Left kidney (tissue), 8 donors: Measurements from ENCODE around the gene UNK. TPM values are rescaled to one million over a fixed set of nuclear protein-coding genes. Genes with fewer than 3 reads are reported as not detected.

Experiments
- DNase-seq: peaks from one replicate; pipeline ENCODE4 v3.0.0-alpha.2; 2013
- long read RNA-seq, 8 donors: transcript quantifications; one replicate each; lab custom pipeline, GENCODE V29; 2026
- polyA plus RNA-seq: library from polyadenylated mRNA; unstranded; fragments of 120-200 nt; gene quantifications from one replicate; pipeline ENCODE4 v1.2.1, GENCODE V29; 2013; ENCODE audit not compliant: insufficient read length

The UNK gene, protein sequence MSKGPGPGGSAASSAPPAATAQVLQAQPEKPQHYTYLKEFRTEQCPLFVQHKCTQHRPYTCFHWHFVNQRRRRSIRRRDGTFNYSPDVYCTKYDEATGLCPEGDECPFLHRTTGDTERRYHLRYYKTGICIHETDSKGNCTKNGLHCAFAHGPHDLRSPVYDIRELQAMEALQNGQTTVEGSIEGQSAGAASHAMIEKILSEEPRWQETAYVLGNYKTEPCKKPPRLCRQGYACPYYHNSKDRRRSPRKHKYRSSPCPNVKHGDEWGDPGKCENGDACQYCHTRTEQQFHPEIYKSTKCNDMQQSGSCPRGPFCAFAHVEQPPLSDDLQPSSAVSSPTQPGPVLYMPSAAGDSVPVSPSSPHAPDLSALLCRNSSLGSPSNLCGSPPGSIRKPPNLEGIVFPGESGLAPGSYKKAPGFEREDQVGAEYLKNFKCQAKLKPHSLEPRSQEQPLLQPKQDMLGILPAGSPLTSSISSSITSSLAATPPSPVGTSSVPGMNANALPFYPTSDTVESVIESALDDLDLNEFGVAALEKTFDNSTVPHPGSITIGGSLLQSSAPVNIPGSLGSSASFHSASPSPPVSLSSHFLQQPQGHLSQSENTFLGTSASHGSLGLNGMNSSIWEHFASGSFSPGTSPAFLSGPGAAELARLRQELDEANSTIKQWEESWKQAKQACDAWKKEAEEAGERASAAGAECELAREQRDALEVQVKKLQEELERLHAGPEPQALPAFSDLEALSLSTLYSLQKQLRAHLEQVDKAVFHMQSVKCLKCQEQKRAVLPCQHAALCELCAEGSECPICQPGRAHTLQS
- polyA plus RNA-seq, result 50.3 TPM
- long read RNA-seq, donor 1, partial matches to known transcripts, result 5 of 9 reads
- long read RNA-seq, donor 1, other reads (novel, unspliced or antisense), result 0 of 9 reads
- long read RNA-seq, donor 2, partial matches to known transcripts, result 6 of 8 reads
- long read RNA-seq, donor 2, other reads (novel, unspliced or antisense), result 0 of 8 reads
- long read RNA-seq, donor 3, partial matches to known transcripts, result 6 of 8 reads
- long read RNA-seq, donor 3, other reads (novel, unspliced or antisense), result 0 of 8 reads
- long read RNA-seq, donor 4, partial matches to known transcripts, result 21 of 21 reads
- long read RNA-seq, donor 4, other reads (novel, unspliced or antisense), result 0 of 21 reads
- long read RNA-seq, donor 5, transcript UNK-202 (4 exons, 1,312 nt), result major isoform, 6 of 28 reads
- long read RNA-seq, donor 5, partial matches to known transcripts, result 21 of 28 reads
- long read RNA-seq, donor 5, other reads (novel, unspliced or antisense), result 0 of 28 reads
- long read RNA-seq, donor 6, partial matches to known transcripts, result 7 of 7 reads
- long read RNA-seq, donor 6, other reads (novel, unspliced or antisense), result 0 of 7 reads
- long read RNA-seq, donor 7, partial matches to known transcripts, result 7 of 12 reads
- long read RNA-seq, donor 7, other reads (novel, unspliced or antisense), result 0 of 12 reads
- long read RNA-seq, donor 8, partial matches to known transcripts, result 0 of 6 reads
- long read RNA-seq, donor 8, other reads (novel, unspliced or antisense), result 0 of 6 reads

DNA sequence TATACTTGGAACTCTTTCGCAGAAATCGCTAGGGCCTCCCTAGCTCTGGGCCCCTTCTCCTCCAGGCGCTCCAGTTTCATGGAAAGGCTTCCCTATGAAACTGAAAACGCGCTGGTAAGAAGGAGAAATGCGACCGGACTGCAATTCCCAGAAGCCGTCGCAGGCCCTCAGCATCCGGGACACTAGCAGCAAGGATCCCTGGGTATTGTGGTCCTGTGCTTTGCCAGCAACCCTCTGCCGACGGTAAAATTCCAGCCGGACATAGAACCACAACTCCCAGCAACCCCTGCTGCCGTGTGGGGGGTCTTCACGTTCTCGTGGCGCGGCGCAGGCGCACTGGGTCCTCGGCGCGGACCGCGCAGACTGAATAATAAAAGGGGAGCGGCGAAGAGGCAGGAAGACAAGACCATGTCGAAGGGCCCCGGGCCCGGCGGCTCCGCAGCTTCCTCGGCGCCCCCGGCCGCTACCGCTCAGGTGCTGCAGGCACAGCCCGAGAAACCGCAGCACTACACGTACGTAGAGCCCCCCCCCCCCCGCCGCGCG is at the start of gene UNK:
Gene UNK (plus strand): TSS at position 334 of the 543 bp plus-strand sequence. CDS start 75 bp downstream, at position 409.
- DNase-seq, result peak; percentile 99

DNA sequence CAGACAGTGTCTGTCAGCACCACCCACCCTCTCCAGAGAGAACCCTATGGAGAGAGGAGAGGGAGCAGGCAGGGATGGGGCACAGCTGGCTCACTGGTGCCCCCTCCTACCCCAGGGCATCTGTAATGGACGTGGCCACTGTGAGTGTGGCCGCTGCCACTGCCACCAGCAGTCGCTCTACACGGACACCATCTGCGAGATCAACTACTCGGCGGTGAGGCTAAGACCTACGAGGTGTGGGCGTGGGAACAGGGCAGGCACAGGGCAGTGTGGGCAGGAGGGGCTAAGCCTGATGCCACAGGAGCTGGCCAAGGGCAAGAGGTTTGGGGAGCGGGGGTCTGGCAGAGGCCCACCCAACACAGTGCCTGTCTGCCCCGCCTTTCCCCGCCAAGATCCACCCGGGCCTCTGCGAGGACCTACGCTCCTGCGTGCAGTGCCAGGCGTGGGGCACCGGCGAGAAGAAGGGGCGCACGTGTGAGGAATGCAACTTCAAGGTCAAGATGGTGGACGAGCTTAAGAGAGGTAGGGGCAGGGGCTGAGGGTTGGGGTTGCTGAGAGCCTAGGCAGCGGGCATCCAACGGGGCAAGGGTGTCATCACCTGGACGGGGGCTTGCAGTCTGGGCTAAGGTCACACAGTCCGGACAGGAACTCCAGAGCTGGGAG is 48.3 kb upstream of the UNK start:
- no peak for DNase-seq

DNA sequence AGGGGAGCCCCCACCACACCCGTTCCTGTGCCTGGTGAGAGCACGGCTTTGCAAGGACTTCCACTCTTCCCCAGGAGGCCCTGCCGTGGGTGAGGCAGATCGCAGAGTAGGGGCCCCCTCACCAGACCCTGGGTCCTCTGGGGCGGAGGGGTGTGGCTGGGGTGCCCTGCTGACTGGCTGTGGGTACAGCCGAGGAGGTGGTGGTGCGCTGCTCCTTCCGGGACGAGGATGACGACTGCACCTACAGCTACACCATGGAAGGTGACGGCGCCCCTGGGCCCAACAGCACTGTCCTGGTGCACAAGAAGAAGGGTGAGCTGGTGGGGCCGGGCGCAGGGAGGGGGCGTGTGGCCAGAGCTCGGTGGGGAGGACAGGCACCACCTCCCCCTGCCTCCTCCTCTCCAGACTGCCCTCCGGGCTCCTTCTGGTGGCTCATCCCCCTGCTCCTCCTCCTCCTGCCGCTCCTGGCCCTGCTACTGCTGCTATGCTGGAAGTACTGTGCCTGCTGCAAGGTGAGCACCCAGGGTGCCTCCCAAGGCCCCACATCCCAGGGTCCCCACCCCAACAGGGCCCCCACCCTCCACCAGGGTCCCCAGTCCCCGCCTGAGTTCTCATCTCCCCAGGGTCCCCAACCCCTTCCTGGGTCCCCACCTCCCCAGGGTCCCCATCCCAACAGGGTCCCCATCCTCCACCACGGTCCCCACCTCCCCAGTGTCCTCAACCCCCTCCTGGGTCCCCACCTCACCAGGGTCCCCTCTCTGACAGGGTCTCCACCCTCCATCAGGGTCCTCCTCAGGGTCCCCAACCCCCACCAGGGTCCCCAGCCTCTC is 47.3 kb upstream of the UNK start:
- DNase-seq, result no peak

DNA sequence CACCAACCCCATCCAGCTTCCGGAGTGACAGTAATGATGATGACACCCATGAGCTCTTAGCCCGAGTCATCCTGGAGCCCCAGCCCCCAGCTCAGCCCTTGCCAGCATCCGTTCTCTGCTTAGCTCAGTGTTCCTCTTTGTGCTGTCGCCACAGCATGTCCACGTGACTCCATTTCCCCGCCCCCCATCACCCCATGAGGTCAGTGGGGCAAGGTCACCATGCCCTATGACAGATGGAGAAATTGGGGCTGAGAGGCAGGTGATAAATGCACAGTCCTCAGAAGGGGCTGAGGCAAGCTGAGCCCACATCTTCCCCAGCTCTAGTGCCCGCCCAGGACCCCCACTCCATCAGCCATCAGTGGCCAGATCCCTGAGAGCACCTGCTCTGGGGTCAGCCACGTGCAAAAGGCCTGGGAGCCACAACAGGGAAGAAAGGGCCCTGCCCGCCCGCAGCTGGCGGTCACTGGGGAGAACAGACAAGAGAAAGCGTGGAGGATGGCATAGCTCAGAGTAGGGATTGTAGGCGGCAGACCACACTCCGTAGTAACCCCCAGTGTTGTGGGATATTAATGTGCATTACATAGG is 46.3 kb upstream of the UNK start:
- DNase-seq, result no peak

DNA sequence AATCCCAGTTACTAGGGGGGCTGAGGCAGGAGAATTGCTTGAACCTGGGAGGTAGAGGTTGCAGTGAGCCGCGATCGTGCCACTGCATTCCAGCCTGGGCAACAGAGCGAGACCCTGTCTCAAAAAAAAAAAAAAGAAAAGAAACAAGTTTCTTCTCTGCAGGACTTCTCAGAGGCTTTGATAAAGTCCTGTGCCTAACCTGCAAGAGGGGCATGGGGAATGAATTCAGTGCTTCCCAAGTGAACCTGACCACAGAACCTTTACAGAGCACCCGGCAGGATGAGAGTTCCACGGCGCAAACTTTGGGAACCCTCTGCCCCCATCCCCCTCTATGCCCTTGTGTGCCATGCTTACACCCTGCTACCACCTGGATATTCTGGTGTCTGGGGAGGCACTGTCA is 45.4 kb upstream of the UNK start:
- DNase-seq, result no peak

DNA sequence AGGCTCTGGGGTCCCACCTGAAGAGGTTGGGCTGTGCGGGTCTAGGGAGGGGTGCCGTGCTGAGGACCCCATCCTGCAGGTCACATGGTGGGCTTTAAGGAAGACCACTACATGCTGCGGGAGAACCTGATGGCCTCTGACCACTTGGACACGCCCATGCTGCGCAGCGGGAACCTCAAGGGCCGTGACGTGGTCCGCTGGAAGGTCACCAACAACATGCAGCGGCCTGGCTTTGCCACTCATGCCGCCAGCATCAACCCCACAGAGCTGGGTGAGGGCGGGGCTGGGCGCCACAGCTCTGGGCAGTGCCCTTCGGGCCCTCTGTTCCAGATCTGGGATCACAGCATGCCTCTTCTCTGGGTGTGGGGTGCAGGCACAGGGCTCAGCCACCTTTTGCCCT is 44.8 kb upstream of the UNK start:
- no peak for DNase-seq

DNA sequence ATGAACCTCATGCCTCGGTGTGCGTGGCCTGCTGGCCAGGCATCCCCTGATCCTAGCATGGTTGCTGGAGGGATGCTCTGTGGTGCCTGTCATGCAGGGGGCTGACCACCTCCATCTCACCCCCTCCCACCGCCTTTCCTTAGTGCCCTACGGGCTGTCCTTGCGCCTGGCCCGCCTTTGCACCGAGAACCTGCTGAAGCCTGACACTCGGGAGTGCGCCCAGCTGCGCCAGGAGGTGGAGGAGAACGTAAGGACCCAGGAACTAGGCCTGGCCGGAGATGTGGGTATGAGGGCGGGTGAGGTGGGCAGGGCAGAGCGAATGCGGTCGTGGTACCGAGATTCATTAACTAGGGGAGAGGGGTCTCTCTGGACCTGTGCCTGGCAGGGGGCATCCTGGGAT is 44.4 kb upstream of the UNK start:
- no peak for DNase-seq

DNA sequence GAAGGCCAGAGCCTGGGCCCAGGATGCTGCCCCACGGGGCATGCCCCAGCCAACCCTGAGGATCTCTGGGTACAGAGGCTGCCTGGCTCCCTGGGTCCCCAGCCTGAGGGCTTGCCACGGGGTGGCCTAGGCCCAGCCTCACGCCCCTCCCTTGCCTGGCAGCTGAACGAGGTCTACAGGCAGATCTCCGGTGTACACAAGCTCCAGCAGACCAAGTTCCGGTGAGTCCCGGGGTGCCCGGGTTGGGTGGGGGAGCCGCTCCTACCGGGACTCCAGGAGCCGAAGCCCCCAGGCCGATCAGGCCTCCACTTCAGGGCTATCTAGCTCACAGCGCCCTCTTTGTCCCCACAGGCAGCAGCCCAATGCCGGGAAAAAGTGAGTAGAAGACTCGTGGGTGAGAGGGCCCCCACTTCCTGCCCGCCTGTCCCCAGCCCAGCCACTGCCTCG is 44.0 kb upstream of the UNK start:
- DNase-seq, result no peak

DNA sequence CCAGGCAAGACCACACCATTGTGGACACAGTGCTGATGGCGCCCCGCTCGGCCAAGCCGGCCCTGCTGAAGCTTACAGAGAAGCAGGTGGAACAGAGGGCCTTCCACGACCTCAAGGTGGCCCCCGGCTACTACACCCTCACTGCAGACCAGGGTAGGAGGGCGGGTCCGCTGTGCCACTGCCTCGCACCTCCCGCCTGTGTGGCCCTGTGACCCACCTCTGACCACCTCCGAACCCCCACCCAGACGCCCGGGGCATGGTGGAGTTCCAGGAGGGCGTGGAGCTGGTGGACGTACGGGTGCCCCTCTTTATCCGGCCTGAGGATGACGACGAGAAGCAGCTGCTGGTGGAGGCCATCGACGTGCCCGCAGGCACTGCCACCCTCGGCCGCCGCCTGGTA is 42.3 kb upstream of the UNK start:
- DNase-seq, result no peak

DNA sequence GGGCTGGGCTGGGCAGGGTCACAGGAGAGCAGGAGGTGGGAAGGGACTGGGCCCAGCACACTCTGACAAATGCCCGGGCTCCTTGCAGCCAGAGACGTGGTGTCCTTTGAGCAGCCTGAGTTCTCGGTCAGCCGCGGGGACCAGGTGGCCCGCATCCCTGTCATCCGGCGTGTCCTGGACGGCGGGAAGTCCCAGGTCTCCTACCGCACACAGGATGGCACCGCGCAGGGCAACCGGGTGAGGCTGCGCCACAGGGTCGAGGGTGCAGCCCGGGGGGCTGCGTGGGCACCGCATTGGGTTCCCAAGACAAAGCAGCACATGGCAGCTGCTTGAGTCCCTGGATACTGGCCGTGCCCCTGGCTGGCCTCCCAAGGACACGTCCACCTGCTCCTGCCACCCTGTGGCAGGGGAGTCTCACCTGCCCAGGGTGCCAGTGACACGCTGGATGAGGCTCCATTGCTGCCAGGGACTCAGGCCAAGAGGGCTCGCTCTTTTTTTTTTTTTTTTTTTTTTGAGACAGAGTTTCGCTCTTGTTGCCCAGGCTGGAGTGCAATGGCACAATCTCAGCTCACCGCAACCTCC is 40.9 kb upstream of the UNK start:
- DNase-seq, result no peak

DNA sequence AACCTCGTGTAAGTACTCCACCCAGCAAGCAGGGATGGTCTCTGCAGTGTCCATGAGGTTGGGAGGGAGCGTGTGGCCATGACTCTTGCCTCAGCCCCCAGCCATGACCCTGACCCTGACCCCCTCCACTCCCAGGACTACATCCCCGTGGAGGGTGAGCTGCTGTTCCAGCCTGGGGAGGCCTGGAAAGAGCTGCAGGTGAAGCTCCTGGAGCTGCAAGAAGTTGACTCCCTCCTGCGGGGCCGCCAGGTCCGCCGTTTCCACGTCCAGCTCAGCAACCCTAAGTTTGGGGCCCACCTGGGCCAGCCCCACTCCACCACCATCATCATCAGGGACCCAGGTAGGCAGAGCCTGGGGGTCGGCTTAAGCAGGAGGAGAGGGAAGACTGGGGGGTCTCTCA is 35.9 kb upstream of the UNK start:
- DNase-seq, result no peak

DNA sequence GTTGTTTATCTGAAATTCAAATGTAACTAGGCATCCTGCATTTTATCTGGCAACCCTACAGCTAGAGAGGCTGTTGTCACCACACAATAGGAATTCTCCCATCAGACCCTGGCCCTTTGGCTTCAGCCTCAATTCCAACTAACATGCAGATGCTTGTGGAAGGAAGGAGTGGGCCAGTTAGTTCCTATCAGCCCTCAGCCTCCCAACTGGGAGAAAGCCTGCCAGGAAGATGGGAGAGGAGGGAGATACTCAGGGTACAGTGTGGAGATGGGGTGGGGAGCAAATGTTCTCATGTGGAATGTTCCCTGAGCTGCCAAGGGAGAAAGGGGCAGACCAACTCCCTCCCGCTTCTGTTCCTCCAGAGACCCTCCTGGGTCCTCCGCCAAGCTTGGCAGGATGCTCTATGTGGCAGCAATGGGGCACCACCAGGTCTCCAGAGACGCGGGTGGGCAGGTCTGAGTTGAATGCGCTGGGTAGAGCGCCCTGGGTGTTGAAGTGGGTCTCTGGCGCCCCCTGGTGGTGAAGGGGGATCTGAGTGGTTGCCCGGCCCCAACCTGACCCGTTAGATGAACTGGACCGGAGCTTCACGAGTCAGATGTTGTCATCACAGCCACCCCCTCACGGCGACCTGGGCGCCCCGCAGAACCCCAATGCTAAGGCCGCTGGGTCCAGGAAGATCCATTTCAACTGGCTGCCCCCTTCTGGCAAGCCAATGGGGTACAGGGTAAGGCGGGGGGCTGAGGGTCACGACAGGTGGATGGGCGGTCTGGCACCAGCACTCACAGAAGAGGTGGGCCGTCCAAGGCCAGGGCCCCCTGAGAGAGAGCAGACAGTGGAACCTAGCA is 34.8 kb upstream of the UNK start:
- peak; percentile 55 for DNase-seq

DNA sequence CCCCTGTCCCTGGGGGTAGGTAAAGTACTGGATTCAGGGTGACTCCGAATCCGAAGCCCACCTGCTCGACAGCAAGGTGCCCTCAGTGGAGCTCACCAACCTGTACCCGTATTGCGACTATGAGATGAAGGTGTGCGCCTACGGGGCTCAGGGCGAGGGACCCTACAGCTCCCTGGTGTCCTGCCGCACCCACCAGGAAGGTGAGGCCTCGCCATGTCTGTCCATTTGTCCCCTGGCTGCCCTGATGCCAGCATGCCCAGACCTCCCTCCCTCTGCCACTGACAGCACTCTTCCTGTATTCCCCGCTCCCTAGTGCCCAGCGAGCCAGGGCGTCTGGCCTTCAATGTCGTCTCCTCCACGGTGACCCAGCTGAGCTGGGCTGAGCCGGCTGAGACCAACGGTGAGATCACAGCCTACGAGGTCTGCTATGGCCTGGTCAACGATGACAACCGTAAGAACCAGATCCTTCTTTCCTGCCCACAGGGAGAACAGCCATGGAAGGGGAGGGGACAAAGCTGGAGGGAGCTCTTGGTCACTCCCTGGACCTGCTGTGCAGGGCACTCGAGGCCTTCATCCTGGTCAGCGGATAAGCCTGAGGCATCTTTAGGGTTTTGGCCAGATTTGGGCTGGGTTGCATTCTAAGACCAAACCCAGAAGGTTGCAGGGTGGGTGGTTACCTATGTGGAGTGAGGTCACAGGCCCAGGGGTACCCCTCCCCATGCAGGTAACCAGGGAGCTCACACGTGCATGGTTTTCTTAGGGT is 33.8 kb upstream of the UNK start:
- DNase-seq, result no peak

DNA sequence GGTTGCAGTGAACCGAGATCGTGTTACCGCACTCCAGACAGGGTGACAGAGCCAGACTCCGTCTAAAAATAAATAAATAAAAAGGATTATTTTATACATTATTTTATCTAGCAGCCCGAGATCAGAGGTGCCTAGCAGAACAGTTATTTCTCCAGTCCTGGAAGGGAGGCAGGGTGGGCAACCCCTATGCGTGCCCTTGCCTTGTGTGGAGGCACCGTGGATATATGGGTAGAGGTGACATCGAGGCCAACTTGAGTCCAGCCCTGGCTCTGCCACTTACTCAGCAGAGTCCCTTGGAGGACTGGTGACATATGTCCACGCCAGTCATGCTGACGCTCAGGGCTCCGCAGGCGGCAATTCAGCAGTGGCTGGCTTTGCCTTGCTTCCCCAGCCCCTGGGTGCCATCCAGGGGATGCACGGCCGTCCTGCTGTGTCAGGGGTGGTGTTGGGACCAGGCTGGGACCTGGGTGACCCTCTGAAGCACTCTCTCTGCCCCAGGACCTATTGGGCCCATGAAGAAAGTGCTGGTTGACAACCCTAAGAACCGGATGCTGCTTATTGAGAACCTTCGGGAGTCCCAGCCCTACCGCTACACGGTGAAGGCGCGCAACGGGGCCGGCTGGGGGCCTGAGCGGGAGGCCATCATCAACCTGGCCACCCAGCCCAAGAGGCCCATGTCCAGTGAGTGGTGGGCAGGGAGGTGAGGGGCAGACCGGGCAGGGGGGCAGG is 32.8 kb upstream of the UNK start:
- DNase-seq, result no peak

DNA sequence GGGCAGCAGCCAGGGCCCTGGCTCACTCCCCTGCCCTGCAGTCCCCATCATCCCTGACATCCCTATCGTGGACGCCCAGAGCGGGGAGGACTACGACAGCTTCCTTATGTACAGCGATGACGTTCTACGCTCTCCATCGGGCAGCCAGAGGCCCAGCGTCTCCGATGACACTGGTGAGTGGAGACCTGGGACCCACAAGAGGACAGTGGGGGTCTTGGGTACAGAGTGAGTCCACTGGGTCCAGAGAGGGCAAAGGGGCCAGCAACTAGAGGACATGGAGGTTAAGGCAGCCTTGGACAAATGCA is 32.2 kb upstream of the UNK start:
- DNase-seq, result no peak

DNA sequence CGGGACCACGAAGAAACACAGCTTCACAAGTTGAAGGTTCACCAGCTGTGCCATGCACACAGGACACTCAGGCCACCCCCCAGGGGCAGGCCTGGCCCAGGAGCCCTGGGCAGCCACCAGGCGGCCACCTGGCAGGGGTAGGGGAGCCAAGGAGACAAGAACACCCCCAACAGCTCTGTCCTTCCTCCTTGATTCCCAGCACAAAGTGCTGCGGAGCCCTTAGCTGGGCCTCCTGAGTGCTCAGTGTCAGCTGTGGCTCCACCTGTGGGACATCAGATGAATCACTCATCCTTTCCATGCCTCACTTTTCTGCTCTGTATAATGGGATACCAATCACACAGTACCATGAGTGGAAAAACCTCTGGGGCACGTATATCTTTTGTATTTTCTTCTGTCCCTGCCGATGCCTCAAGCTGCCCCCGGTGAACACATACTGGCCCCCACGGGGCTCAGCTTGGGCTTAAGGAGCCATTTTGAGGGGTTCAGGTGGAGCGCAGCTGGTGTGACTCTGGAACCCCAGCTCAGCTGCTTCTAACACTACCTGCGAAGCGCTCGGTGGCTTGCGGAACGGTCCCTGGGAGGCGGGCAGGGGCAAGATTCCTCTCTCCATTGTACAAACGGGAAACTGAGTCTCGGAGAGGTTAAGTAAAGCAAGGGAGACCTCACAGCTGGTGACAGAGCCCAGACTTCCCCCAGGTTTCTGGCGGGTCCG is 31.6 kb upstream of the UNK start:
- no peak for DNase-seq
